ENCODE results near the gene SULT1A2. TPM values are rescaled to one million over a fixed set of nuclear protein-coding genes. Genes with fewer than 3 reads are reported as not detected.
"Not testable (repeated sequence)": the region's sequence is repeated elsewhere in the genome, so short reads cannot be mapped to it uniquely, and the experiment has no call there.

Gene SULT1A2
- 1.6 TPM for polyA plus RNA-seq (2013)

- H3K4me3 ChIP-seq (ENCODE audit: control insufficient read depth in 1 of 7, extremely low read depth in 1 of 7, insufficient read depth in 4 of 7, low read depth in 2 of 7, low read length in 6 of 7) = peak within 1 kb of the TSS in 2 of 7 experiments; percentile 14 to 38
- peaks cover 0 to 3% (median 2%) of the 10 kb centered on the region in 4 experiments for H3K36me3 ChIP-seq (ENCODE audit: control insufficient read depth in 4 of 4, insufficient read depth in 4 of 4, low read length in 3 of 4)
- CTCF ChIA-PET = interaction anchor here (0.8 to 1.5 kb wide), 4 partner anchors 13 to 27 kb away, joined by 3 to 8 read pairs (median 4); partner anchors contain the start of gene SULT1A1
- POLR2A ChIA-PET = no interaction called here
- peak within 1 kb of the TSS in 1 of 2 experiments; percentile 43 for H3K27ac ChIP-seq (ENCODE audit: insufficient read depth in 1 of 2, low read depth in 1 of 2, low read length in 2 of 2, poor library complexity in 1 of 2, severe bottlenecking in 2 of 2)
- no peaks in the 10 kb centered on the region for H3K9me3 ChIP-seq (ENCODE audit: control extremely low read depth in 1 of 5, control insufficient read depth in 4 of 5, insufficient read depth in 2 of 5, low read depth in 1 of 5, low read length in 4 of 5)
- no peaks in the 10 kb centered on the region for H3K27me3 ChIP-seq (replicated peaks in 2 of 5; ENCODE audit: control insufficient read depth in 4 of 5, insufficient read depth in 5 of 5, low read length in 4 of 5)
- WGBS (ENCODE audit: insufficient coverage) = 67% methylated on average over 9 of the region's 11 CpGs
- peak in 2 of 3 donors; percentile 25 to 44 for DNase-seq
- peaks cover 0 to 22% (median 18%) of the 10 kb centered on the region in 4 experiments for H3K4me1 ChIP-seq (ENCODE audit: control extremely low read depth in 1 of 4, control insufficient read depth in 4 of 4, insufficient read depth in 4 of 4, low read length in 3 of 4)
These were observed at the start of gene SULT1A2 for GRCh38 chr16:28596840-28597691. Gene SULT1A2, minus strand, starts transcription at chr16:28597050. Its CDS starts 1,120 bp downstream, at chr16:28595930.

- H3K36me3 ChIP-seq (ENCODE audit: control insufficient read depth in 4 of 4, insufficient read depth in 4 of 4, low read length in 3 of 4); POLR2A ChIA-PET: not testable (repeated sequence)
These were observed 43.1 kb upstream of the SULT1A2 start for GRCh38 chr16:28639959-28640358.

GRCh38 chr16:28638359-28638758 is 41.5 kb upstream of the SULT1A2 start:
- CTCF ChIA-PET; H3K36me3 ChIP-seq (ENCODE audit: control insufficient read depth in 4 of 4, insufficient read depth in 4 of 4, low read length in 3 of 4); DNase-seq; H3K27ac ChIP-seq (ENCODE audit: insufficient read depth in 1 of 2, low read depth in 1 of 2, low read length in 2 of 2, poor library complexity in 1 of 2, severe bottlenecking in 2 of 2); H3K4me1 ChIP-seq (ENCODE audit: control extremely low read depth in 1 of 4, control insufficient read depth in 4 of 4, insufficient read depth in 4 of 4, low read length in 3 of 4); POLR2A ChIA-PET; H3K9me3 ChIP-seq (ENCODE audit: control extremely low read depth in 1 of 5, control insufficient read depth in 4 of 5, insufficient read depth in 2 of 5, low read depth in 1 of 5, low read length in 4 of 5); H3K4me3 ChIP-seq (ENCODE audit: control insufficient read depth in 1 of 7, extremely low read depth in 1 of 7, insufficient read depth in 4 of 7, low read depth in 2 of 7, low read length in 6 of 7); H3K27me3 ChIP-seq (replicated peaks in 2 of 5; ENCODE audit: control insufficient read depth in 4 of 5, insufficient read depth in 5 of 5, low read length in 4 of 5): not testable (repeated sequence)
- no CpG with 5 or more reads among the region's 5 CpGs for WGBS (ENCODE audit: insufficient coverage)

More at GRCh38 chr16:28639959-28640358, 43.1 kb upstream of the SULT1A2 start:
- H3K9me3 ChIP-seq (ENCODE audit: control extremely low read depth in 1 of 5, control insufficient read depth in 4 of 5, insufficient read depth in 2 of 5, low read depth in 1 of 5, low read length in 4 of 5); H3K27ac ChIP-seq (ENCODE audit: insufficient read depth in 1 of 2, low read depth in 1 of 2, low read length in 2 of 2, poor library complexity in 1 of 2, severe bottlenecking in 2 of 2); DNase-seq; H3K4me3 ChIP-seq (ENCODE audit: control insufficient read depth in 1 of 7, extremely low read depth in 1 of 7, insufficient read depth in 4 of 7, low read depth in 2 of 7, low read length in 6 of 7); CTCF ChIA-PET; H3K27me3 ChIP-seq (replicated peaks in 2 of 5; ENCODE audit: control insufficient read depth in 4 of 5, insufficient read depth in 5 of 5, low read length in 4 of 5); H3K4me1 ChIP-seq (ENCODE audit: control extremely low read depth in 1 of 4, control insufficient read depth in 4 of 4, insufficient read depth in 4 of 4, low read length in 3 of 4): not testable (repeated sequence)
- WGBS (ENCODE audit: insufficient coverage) = 50% methylated on average over 1 of the region's 2 CpGs

- H3K4me1 ChIP-seq (ENCODE audit: control extremely low read depth in 1 of 4, control insufficient read depth in 4 of 4, insufficient read depth in 4 of 4, low read length in 3 of 4); H3K4me3 ChIP-seq (ENCODE audit: control insufficient read depth in 1 of 7, extremely low read depth in 1 of 7, insufficient read depth in 4 of 7, low read depth in 2 of 7, low read length in 6 of 7); H3K27ac ChIP-seq (ENCODE audit: insufficient read depth in 1 of 2, low read depth in 1 of 2, low read length in 2 of 2, poor library complexity in 1 of 2, severe bottlenecking in 2 of 2); POLR2A ChIA-PET; H3K27me3 ChIP-seq (replicated peaks in 2 of 5; ENCODE audit: control insufficient read depth in 4 of 5, insufficient read depth in 5 of 5, low read length in 4 of 5); CTCF ChIA-PET; H3K36me3 ChIP-seq (ENCODE audit: control insufficient read depth in 4 of 4, insufficient read depth in 4 of 4, low read length in 3 of 4); H3K9me3 ChIP-seq (ENCODE audit: control extremely low read depth in 1 of 5, control insufficient read depth in 4 of 5, insufficient read depth in 2 of 5, low read depth in 1 of 5, low read length in 4 of 5); DNase-seq: not testable (repeated sequence)
- no CpG with 5 or more reads among the region's 1 CpG for WGBS (ENCODE audit: insufficient coverage)
These were observed 40.9 kb upstream of the SULT1A2 start, which contains the start of gene NPIPB8 for GRCh38 chr16:28637765-28638164. Gene NPIPB8, plus strand, starts transcription at chr16:28638065. Its CDS starts 296 bp downstream, at chr16:28638361.

- H3K9me3 ChIP-seq (ENCODE audit: control extremely low read depth in 1 of 5, control insufficient read depth in 4 of 5, insufficient read depth in 2 of 5, low read depth in 1 of 5, low read length in 4 of 5); H3K27ac ChIP-seq (ENCODE audit: insufficient read depth in 1 of 2, low read depth in 1 of 2, low read length in 2 of 2, poor library complexity in 1 of 2, severe bottlenecking in 2 of 2); H3K36me3 ChIP-seq (ENCODE audit: control insufficient read depth in 4 of 4, insufficient read depth in 4 of 4, low read length in 3 of 4); H3K27me3 ChIP-seq (replicated peaks in 2 of 5; ENCODE audit: control insufficient read depth in 4 of 5, insufficient read depth in 5 of 5, low read length in 4 of 5); DNase-seq; H3K4me3 ChIP-seq (ENCODE audit: control insufficient read depth in 1 of 7, extremely low read depth in 1 of 7, insufficient read depth in 4 of 7, low read depth in 2 of 7, low read length in 6 of 7); CTCF ChIA-PET; H3K4me1 ChIP-seq (ENCODE audit: control extremely low read depth in 1 of 4, control insufficient read depth in 4 of 4, insufficient read depth in 4 of 4, low read length in 3 of 4); POLR2A ChIA-PET: not testable (repeated sequence)
- WGBS (ENCODE audit: insufficient coverage) = no CpG with 5 or more reads among the region's 5 CpGs
These were observed 39.4 kb upstream of the SULT1A2 start for GRCh38 chr16:28636093-28636823.

- H3K27me3 ChIP-seq (replicated peaks in 2 of 5; ENCODE audit: control insufficient read depth in 4 of 5, insufficient read depth in 5 of 5, low read length in 4 of 5); POLR2A ChIA-PET; H3K4me3 ChIP-seq (ENCODE audit: control insufficient read depth in 1 of 7, extremely low read depth in 1 of 7, insufficient read depth in 4 of 7, low read depth in 2 of 7, low read length in 6 of 7); H3K4me1 ChIP-seq (ENCODE audit: control extremely low read depth in 1 of 4, control insufficient read depth in 4 of 4, insufficient read depth in 4 of 4, low read length in 3 of 4); H3K9me3 ChIP-seq (ENCODE audit: control extremely low read depth in 1 of 5, control insufficient read depth in 4 of 5, insufficient read depth in 2 of 5, low read depth in 1 of 5, low read length in 4 of 5); CTCF ChIA-PET; H3K36me3 ChIP-seq (ENCODE audit: control insufficient read depth in 4 of 4, insufficient read depth in 4 of 4, low read length in 3 of 4); H3K27ac ChIP-seq (ENCODE audit: insufficient read depth in 1 of 2, low read depth in 1 of 2, low read length in 2 of 2, poor library complexity in 1 of 2, severe bottlenecking in 2 of 2); DNase-seq: not testable (repeated sequence)
- no CpG with 5 or more reads among the region's 5 CpGs for WGBS (ENCODE audit: insufficient coverage)
These were observed 34.1 kb upstream of the SULT1A2 start for GRCh38 chr16:28630905-28631304.
